ENCODE data around the gene CDK14. TPM values are rescaled to one million over a fixed set of nuclear protein-coding genes. Genes with fewer than 3 reads are reported as not detected.
"Not testable (repeated sequence)": the region's sequence is repeated elsewhere in the genome, so short reads cannot be mapped to it uniquely, and the experiment has no call there.

Gene CDK14
- total RNA-seq, 1 donor from 2014 or later, result 109 TPM

DNA sequence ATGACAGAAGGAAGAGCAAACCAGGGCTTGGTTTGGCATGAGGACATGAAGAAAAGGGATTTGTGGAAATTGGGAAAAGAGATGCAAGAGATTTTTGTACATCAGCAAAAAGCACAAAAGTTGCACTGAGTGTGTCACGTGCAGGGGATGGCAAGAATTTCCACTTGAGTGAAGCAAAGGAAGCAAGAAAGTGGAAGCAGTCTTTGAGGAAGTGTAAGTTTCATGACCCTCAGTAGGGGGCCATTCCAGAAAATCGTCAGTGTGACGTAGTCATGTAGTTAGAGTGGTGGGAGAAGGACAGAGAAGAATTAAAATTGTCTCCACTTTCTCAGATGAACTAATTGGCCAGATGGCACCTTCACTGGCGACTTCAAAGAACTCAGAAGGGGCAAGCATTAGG is 544.9 kb downstream of the CDK14 start:
- no peak for DNase-seq (ENCODE audit: low spot score)

DNA sequence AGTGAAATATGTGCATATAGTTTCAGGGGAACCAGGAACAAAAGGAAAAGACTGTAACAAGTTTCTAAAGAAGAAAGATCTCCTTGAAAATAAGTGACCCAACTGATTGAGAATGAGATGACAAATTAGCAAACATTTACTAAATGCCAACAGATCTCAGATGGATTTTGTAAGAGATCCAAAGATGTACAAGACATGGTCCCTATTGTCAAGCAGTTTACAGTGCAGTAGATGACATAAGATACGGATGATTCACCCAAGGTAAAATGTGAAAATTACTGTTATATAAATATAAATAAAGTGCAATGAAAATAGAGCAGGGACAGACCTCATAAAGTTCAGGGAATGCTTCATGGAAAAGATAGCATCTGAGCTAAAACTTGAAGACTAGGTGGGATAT is 546.6 kb downstream of the CDK14 start:
- no peak for DNase-seq (ENCODE audit: low spot score)

DNA sequence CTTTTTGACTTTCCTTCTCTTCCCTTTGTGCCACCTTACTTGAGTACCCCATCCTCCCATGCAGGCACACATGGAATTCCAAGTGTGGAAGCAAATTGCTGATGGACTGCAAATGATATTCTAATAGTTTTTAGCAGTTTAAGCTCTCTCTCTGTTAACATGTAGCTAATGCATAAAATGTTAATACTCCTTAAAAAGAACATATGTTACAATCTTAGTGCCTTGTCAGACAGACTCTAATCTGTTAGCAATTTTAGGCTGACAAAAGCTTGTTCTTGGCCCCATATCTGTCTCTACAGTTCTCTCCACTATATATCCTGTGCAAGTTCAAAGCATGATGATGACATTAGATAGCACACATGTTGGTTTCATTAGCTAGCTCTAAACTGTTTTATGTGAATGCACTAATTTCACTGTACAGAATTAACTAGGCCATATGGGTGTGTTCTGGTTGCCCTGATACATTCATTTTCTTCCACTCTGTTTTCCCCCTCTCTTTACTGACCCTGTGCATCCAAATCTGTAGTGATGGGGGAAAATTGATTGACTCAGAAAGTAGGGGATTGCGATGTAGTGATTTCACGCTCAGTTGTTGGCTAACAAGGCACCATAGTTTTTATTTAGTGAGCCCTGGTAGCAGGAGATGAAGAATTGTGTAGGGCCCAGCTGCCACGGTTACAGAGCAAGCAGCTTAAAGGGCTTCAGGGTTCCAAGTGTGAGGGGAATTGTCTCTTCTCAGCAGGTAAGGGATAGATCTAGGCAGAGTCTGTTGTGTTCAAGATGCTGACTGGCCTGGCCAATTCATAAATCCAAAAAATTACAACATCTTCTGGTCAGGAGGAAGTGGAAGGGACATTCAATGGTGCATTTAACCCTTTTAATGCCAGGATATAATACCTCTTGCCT is 553.5 kb downstream of the CDK14 start:
- DNase-seq (ENCODE audit: low spot score), result peak; percentile 48

GRCh38 chr7:91151916-91152315 is 555.8 kb downstream of the CDK14 start:
- DNase-seq (ENCODE audit: low spot score), result no peak

GRCh38 chr7:91156316-91157185 is 560.4 kb downstream of the CDK14 start:
- no peak for DNase-seq (ENCODE audit: low spot score)

- DNase-seq (ENCODE audit: low spot score), result no peak
These were observed 561.6 kb downstream of the CDK14 start for GRCh38 chr7:91157579-91158320.

GRCh38 chr7:91162436-91162835 is 566.3 kb downstream of the CDK14 start:
- DNase-seq (ENCODE audit: low spot score), result no peak

GRCh38 chr7:91164506-91164905 is 568.4 kb downstream of the CDK14 start:
- DNase-seq (ENCODE audit: low spot score), result no peak

GRCh38 chr7:91165006-91165845 is 569.1 kb downstream of the CDK14 start:
- DNase-seq (ENCODE audit: low spot score), result peak; percentile 61

GRCh38 chr7:91165846-91166230 is 569.7 kb downstream of the CDK14 start:
- peak; percentile 21 for DNase-seq (ENCODE audit: low spot score)

- DNase-seq (ENCODE audit: low spot score), result no peak
These were observed 573.0 kb downstream of the CDK14 start for GRCh38 chr7:91168871-91169829.

- no peak for DNase-seq (ENCODE audit: low spot score)
These were observed 573.7 kb downstream of the CDK14 start for GRCh38 chr7:91169830-91170191.

GRCh38 chr7:91173265-91173664 is 577.1 kb downstream of the CDK14 start:
- DNase-seq (ENCODE audit: low spot score), result not testable (repeated sequence)

DNA sequence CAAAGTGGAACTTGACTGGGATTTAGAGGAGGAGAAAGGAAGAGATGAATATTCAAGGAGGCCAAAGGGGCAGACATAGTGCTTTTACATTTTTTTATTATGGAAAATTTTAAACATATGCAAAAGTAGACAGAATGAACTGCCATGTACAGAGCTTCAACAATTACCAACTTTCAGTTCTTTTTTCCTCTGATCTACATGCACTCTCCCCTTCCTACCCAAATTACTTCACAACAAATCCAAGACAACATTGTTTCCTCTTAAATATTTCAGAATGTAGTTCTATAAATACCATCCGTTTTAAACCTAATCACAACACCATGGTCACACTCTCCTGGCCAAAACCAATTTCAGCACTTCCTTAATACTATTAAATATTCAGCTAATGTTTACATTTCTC is 584.6 kb downstream of the CDK14 start:
- no peak for DNase-seq (ENCODE audit: low spot score)

GRCh38 chr7:91181949-91182348 is 585.8 kb downstream of the CDK14 start:
- DNase-seq (ENCODE audit: low spot score), result no peak

GRCh38 chr7:91182819-91183764 is 587.0 kb downstream of the CDK14 start:
- peak; percentile 17 for DNase-seq (ENCODE audit: low spot score)

- no peak for DNase-seq (ENCODE audit: low spot score)
These were observed 589.6 kb downstream of the CDK14 start for GRCh38 chr7:91185771-91186170.

- DNase-seq (ENCODE audit: low spot score), result no peak
These were observed 590.9 kb downstream of the CDK14 start for GRCh38 chr7:91187061-91187460.

DNA sequence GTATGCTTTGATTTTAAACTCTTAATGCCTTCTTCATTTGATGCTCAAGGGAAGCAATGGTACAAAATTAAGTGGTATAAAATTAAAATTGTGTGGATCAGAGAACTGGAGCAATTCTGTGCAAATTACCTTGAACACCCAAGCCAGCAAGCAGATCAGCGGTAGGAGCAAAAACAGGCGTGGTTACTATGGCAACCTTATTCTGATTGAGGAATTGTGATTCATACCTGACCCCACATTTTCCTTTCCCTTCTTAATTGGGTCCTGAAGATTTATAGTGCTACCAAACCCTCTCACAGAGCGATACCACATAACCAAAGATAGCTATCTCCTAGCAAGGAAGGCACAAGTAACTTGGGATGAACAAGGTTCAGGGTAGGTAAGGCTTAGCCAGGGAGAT is 595.6 kb downstream of the CDK14 start:
- DNase-seq (ENCODE audit: low spot score), result no peak
